Measurements from ENCODE around the gene YPEL3.

Gene YPEL3

DNA sequence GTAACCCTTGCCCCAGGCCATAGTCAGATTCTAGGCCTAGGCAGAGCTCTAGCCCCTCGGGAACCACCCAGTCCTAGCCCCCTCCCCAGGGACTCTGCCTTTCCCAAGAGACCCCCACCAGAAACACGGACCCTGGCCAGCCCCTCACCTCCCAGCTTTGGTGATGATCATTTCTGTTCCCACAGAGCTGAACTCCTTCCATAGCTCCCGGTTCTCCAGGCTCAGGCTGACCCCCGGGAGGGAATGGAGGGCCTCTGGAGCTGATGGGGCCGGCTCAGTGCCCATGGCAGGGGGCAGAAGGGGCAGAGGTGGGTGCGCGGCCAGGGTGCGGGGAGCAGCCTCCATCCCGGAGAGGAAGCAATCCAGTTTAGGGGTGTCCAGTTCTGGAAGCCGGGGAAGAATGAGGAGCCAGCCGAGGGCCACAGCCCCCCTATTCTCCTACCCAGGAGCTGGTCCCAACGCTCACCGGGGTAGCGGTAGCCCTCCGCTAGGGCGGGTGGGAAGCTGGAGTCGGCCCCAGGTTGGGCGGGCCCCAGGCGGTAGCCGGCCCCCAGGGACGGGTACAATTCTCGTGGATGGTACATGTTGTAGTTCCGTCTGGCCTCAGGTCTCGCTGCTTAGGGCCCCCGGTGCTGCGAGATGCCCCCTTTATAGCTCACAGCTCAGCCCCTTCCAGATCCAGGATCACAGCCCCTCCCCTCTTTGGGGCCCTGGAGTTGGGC, 5.2 kb downstream of the YPEL3 start:
- DNase-seq (ENCODE audit: low spot score) = no peak

DNA sequence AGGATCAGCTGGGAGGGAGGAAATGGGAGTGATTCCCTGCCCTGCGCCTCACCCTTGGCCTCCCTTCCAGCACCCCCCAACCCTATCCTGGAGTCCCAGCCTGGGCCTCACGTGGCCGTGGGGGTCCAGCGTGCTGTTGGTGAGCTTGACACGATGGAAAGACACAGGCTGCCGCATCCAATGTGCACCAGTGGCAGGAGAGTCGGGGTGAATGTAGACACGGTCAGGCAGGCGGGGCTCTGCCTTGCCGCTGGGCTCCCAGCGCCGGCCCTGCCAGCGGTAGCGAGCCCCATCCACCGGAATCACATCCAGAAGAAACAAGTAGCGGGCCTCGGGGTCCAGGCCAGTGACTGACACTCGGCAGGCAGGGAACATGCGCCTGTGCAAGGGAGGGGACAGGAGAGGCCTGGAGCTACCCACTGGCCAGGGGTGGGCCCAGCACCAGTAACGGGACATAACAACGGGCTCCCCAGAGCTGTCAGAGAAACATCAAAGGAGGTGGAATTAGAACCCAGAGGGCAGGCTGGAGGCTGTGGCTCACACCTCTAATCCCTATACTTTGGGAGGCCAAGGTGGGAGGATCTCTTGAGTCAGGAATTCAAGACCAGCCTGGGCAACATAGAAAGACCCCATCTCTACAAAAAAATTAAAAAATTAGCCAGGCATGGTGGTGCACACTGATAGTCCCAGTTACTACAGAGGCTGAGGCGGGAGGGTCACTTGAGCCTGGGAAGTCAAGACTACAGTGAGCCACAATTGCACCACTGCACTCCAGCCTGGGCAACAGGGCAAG, 7.0 kb downstream of the YPEL3 start:
- DNase-seq (ENCODE audit: low spot score) = no peak

DNA sequence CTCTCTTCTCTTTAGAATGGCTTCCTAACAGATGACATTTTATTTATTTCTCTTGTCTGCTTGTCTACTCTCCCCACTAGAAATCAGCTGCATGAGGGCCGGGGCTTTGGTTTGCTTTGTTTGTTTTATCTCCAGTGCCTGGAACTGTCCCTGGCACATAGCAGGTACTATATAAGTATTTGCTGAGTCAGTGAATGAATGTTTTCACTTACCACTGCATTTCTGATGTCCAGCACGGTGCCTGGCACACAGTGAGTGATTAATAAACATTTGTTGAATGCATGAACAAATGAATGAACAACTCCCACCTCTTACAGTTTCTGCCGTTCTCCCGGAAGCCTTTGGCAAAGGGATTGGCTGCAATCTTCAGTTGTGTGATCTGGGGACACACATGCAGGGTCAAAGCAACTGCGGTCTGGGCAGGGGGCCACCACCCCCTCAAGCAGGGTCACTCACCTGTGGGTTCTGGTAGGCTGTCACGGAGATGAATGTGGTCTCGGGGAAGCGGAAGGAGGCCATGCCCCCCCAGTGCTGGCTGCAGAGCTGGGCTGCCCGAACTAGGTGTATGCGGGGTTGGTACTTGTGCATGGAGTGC, 7.7 kb downstream of the YPEL3 start:
- no peak for DNase-seq (ENCODE audit: low spot score)

DNA sequence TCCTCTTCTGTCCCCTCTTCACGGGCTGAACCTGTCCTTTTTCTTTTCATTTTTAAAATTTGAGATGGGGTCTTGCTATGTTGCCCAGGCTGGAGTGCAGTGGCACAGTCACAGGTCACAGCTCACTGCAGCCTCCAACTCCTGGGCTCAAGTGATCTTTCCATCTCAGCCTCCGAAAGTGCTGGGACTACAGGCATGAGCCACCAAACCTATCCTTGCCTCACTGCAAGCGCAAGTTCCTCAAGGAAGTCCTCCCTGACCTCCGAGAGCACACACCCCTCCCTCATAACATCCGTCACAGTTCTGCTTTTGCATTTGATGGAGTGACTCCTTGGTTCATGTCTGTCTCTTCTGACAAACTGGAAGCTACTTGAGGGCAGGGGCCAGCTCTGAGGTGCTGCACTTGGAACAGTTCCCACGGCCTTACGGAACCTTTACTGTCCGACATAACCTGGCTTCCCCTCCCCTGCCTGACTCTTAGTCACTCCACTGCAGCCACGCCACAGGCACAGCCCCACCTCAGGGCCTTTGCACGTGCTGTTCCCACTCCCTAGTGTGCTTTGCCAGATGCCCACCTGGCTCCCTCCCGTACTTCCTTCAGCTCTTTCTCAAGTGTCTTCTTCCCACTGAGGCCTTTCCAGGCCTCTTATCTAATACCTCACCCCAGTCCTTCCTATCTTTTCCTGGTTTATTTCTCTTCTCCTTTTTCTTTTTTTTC, 8.7 kb downstream of the YPEL3 start:
- DNase-seq (ENCODE audit: low spot score) = no peak

DNA sequence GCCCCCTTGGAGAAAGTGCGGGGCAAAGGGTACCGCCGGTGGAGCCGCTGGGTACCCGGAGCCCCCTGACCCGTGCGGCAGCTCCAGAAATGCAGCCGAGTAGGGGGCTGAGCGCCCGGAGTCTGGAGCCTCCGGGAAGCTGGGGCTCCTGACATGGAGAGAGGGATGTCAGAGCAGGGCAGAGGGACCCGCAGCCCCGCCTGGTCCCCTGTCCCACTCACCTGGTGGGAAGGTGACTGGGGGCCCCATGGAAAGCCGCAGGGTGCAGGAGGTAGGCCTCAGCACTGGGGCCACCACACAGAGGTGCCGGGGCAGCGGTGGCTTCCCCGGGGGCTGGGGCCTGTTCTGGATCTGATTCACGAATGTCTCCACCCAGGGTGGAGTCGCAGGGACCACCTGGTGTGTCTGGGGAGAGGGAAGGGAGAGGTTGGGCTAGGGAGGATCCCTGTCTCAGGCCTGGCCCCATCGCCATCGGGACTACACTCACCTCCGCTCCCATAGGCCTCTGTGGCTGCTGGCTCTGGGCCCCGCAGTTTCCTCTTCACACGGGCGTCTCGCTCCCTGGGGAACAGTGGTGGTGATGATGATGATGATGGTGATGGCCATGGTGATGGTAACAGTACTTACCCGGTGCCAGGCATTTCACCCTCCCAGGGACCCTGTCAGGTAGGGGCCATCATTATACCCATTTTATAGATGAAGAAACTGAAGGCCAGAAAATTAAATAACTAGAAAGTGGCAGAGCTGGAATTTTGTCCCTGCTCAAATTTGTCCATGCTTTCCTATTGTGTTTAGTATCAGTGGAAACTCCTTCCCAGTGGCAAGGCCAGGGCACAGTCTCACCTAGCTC, 9.5 kb downstream of the YPEL3 start:
- DNase-seq (ENCODE audit: low spot score) = no peak

DNA sequence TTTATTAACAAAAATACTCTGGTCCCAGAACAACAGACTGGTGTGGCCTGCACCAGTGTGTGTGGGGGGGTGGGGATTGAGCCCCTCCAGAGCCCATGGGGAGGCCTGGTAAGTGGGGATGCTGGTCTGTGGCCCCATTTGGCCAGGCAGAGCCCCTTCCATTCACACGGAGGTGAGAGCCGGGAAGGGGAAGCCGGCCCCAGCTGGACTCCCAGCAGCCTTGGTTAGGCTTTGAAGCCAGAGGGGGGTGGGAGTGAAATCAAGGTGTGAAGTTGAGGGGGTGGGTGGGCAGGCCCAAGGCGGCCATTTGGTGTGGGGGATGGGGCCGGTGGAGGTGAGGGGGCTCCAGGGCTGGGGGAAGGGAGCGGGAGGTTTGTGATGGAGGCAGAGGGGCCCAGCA, 10.2 kb downstream of the YPEL3 start:
- no peak for DNase-seq (ENCODE audit: low spot score)

DNA sequence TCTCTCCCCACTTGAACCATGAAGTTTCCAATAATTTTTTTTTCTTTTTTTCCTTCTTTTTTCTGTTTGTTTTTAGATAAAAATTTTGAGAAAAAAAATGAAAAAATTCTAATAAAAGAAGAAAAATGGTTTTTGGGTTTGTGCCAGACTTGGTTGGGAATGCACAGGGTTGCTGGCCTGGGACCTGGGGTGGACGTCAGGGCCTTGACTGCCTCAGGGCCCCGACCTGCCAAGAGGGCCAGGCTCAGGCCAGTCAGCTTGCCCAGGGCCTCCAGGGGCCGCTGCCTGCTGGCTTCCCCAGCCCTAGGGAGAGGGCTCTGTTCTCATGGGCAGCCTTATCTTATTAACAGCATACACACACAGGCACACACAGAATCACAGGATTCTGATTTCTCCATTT, 10.8 kb downstream of the YPEL3 start:
- DNase-seq (ENCODE audit: low spot score) = no peak

DNA sequence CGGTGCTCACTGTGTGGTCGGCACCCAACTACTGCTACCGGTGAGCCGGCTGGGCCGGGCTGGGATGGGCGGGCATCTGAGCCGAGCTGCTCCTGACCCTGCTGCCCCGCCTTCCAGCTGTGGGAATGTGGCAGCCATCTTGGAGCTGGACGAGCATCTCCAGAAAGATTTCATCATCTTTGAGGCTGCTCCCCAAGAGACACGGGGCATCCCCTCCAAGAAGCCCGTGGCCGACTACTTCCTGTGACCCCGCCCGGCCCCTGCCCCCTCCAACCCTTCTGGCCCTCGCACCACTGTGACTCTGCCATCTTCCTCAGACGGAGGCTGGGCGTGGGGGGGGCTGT, 11.2 kb downstream of the YPEL3 start:
- no peak for DNase-seq (ENCODE audit: low spot score)

DNA sequence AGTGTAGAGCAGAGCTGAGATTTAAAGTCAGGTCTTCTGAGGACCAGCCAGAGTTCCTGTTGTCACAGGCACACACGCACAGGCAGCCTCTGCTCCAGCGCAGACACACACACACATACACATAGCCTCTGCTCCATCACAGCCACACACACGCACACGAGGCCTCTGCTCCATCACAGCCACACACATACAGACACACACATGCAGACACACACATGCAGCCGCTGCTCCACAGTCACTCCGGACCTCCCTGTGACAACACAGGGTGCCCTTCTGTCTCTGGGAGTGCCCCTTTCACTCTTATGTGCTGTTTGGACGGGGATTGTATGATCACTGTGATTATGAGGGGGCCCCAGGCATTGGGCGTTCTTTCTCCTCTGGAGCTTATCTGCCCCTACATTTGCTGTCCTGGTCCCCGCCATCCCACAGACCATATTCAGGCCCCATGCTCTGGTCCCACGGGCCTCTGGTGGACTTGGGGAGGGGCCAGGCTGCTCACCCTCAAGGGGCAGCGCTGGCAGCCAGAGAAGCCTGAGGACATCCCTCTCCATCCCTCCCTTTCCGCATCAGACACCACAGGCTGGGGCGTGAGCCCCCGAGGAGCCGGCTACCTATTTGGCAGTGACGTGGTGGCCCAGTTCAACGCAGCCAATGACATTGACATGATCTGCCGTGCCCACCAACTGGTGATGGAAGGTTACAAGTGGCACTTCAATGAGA, 11.8 kb downstream of the YPEL3 start:
- no peak for DNase-seq (ENCODE audit: low spot score)

DNA sequence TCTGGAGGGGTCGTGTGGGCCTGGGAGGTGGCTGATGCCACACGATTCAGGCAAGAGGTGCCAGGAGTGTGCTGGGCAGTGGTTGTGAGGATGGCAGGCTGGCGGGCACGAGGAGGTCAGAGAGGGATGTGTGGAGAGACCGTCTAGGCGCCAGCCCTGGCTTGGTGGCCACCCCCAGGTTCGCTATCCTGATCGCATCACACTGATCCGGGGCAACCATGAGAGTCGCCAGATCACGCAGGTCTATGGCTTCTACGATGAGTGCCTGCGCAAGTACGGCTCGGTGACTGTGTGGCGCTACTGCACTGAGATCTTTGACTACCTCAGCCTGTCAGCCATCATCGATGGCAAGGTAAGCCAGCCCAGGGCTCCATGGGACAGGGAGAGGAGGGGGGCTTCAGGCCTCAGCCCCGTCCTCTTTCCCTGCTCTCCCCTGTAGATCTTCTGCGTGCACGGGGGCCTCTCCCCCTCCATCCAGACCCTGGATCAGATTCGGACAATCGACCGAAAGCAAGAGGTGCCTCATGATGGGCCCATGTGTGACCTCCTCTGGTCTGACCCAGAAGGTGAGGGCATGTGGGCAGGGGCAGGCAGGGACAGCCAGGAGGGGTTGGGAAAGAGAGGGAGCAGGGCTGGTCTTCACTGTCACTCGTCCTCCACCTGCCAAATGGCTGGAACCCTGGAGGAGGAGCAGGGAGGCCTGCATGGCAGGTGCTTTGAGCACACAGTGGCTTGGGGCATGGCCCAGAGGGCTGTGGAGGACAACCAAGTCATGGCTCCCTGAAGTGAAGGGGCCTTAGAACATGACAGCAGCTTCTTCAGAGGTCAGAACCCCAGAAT, 12.6 kb downstream of the YPEL3 start:
- DNase-seq (ENCODE audit: low spot score) = no peak

DNA sequence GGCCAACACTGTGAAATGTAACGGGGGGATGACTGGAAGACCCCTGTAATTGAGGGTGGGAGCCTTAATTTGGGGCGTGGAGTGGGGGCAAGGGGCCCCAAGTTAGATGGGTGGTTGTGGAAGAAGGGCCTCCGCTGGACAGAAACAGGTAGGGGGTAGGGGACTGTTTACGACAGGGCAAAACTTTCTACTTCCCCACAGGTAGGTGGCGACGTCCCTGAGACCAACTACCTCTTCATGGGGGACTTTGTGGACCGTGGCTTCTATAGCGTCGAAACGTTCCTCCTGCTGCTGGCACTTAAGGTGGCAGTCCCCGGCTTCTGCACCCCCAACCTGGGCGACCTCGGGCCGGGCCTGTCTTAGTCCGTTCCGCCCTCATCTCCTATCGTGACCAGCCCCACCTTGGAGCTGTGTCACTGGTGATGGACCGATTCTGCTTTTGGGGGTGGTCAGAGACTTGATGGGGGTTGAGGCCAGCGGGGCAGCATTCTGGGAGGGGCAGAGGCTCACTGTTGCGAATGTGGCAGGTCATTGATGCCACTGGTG, 13.4 kb downstream of the YPEL3 start:
- no peak for DNase-seq (ENCODE audit: low spot score)

DNA sequence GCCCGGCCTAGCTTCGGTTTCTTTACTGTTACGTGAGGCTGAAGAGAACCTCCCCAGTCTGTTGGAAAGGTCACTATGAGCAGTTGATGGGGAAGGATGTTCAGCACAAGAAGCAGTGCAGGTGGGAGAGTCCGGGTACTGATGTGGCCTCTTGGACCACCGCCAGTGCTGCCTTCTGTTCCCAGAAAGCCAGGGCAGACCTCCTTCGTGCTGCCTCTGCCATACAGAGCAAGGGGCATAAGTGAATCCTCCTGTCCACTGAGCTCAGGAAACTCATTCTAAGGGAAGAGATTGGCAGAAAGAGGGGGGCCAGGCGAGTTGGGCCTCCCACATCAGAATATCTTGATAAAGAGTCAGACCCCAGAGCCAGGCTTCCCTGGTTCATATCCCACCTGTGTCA, 16.5 kb downstream of the YPEL3 start:
- DNase-seq (ENCODE audit: low spot score) = no peak

DNA sequence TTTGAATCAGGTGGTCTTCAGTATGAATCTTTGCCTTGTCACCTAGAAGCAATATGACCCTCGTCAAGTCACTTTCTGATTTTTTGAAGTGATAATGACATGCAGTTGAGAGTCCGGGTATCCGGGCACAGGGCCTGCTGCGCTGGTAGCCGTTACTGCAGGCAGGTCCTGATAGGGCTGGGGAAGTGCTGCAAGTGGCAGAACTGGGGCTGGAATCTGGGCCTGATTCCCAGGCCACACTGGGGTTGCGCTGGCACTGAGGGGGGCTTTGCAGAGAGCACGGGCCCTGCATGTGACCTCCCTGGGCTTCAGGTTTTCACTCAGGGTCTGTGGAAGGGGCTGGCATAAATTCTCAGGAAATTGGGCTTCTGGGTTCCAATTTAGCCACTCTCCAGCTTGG, 17.3 kb downstream of the YPEL3 start:
- no peak for DNase-seq (ENCODE audit: low spot score)

DNA sequence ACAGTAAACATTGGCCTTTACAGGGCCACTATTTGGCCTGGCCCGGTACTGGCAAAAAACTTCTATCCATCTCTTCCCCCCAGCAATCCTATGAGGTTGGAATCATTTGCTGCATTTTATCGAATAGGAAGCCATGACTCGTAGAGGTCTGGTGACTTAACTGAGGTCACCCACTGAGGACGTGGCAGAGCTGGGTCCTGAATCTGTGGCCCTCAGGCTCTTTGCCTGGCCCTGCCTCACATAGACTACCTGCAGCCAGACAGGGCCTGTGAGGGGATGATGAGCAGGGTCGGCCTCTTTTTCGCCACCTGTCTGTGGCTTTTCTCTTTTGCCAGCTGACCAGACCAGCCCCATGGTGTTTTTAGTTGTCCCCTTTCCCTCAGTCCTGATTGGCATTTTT, 18.4 kb downstream of the YPEL3 start:
- peak; percentile 55 for DNase-seq (ENCODE audit: low spot score)

DNA sequence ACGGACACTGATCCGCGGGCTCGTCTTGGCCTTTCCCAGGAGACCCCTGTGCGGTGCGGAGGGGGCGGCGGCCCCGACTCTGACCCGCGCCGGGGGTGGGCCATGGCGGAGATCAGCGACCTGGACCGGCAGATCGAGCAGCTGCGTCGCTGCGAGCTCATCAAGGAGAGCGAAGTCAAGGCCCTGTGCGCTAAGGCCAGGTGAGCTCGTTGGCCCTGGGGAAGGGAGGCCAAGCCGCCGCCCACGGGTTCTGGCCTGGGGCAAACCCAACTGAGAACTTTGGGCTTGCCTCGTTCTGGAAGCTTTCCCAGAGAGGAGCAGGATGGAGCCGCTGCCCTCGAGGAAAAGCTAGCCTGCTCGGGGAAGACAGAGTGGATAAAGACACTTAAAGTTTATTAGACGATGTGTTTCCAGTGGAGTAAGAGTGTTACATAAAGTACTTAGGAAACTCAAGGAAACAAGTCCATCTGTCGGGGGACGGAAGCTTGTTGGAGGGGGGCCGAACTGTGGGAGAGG, 19.7 kb downstream of the YPEL3 start:
- DNase-seq (ENCODE audit: low spot score) = no peak

DNA sequence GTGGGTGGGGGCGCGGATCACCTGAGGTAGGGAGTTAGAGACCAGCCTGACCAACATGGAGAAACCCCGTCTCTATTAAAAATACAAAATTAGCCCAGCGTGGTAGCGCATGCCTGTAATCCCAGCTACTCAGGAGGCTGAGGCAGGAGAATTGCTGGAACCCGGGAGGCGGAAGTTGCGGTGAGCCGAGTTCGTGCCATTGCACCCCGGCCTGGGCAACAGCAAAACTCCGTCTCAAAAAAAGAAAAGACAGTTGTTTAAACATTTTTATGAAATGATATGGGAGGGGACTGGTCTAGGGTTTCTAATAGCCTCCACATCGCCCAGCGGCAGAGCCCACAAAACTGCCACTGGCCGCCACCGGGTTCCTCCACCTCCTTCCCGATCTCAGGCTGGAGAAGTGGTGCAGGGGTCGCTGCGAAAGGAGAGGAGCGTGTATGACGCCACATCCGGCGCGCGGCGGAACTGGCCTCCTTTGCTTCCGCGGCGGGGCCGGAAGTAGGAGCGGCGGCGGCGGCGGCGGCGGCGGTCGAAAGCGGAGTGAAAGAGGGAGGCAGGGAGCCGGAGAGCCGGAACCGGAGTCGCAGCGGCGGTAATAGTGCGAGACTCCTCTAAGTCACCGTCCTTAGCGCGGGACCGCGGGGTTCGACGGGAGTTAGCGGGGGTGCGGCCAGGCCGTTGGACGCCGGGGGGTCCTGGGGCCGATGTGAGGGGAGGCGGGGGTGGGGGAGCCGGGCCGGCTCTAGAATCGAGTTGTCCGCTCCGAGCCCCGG, 20.3 kb downstream of the YPEL3 start, which contains the start of gene PPP4C:
TSS of gene PPP4C (plus strand) at position 492 of the 773 bp plus-strand sequence. CDS start 384 bp downstream, outside the sequence.
- DNase-seq (ENCODE audit: low spot score) = peak; percentile 83

DNA sequence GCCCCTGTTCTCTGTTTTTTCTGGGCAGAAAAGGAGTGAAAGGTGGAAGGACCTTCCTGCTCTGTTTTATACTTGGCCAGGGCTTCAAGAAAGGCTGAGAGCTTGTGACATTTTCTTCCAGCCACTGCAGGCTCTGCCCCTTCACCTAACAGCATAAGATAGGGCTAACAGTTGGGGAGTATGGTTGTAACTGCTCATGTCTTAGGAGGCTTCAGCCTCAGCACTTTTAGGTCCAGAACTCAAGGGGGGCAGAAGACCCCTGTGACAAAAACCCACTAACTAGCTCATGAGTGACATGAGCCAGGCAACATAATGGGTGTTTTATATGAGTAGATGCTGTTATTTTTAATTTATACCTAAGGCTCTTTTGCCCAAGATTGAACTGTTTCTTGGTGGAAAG, 25.5 kb downstream of the YPEL3 start:
- no peak for DNase-seq (ENCODE audit: low spot score)

DNA sequence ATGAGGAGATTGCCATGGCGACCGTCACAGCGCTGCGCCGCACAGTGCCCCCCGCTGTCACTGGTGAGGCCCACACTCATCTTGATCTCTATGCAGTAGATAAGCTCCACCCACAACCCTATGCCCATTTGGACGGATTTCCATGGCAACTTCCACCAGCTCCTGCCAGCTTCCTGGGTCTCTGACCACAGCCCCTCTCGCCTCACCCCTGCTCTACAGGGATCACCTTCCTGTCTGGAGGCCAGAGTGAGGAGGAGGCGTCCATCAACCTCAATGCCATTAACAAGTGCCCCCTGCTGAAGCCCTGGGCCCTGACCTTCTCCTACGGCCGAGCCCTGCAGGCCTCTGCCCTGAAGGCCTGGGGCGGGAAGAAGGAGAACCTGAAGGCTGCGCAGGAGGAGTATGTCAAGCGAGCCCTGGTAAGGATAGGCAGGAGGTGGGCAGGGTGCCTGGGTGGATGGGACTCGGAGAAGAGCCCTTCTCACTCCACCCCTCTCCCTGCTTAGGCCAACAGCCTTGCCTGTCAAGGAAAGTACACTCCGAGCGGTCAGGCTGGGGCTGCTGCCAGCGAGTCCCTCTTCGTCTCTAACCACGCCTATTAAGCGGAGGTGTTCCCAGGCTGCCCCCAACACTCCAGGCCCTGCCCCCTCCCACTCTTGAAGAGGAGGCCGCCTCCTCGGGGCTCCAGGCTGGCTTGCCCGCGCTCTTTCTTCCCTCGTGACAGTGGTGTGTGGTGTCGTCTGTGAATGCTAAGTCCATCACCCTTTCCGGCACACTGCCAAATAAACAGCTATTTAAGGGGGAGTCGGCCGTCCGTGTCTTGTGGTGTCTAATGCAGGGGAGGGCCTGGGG, 26.2 kb downstream of the YPEL3 start:
- DNase-seq (ENCODE audit: low spot score) = no peak
